Immature natural killer cell (primary cell): ENCODE data around the gene SLC16A2. TPM values are rescaled to one million over a fixed set of nuclear protein-coding genes. Genes with fewer than 3 reads are reported as not detected.
A peak's percentile ranks its signal among the peaks of the same experiment; 100 is the strongest.

Source experiments
- DNase-seq, 3 donors: peaks; one replicate each; pipeline ENCODE4 v3.0.0; 2022; ENCODE audit warnings: mixed read lengths in 1 of 3
- H3K27ac Mint-ChIP-seq, 6 donors: one replicate each; pipeline ENCODE4 v1.8.0; 2020; ENCODE audit warnings: mixed read lengths in 6 of 6, mild to moderate bottlenecking in 5 of 6, inconsistent platforms in 4 of 6, moderate library complexity in 3 of 6
- H3K27me3 Mint-ChIP-seq, 3 donors: one replicate each; pipeline ENCODE4 v1.8.0; 2020 to 2021; ENCODE audit warnings: low read depth in 3 of 3, mild to moderate bottlenecking in 3 of 3, mixed read lengths in 3 of 3, moderate library complexity in 3 of 3, inconsistent platforms in 1 of 3
- H3K36me3 Mint-ChIP-seq, 3 donors: one replicate each; pipeline ENCODE4 v1.8.0; 2020; ENCODE audit warnings: mixed read lengths in 3 of 3, inconsistent platforms in 2 of 3, mild to moderate bottlenecking in 2 of 3
- H3K4me1 Mint-ChIP-seq, 2 donors: one replicate each; pipeline ENCODE4 v1.8.0; 2020; ENCODE audit warnings: inconsistent platforms in 2 of 2, mild to moderate bottlenecking in 2 of 2, mixed read lengths in 2 of 2, moderate library complexity in 1 of 2
- H3K4me3 Mint-ChIP-seq, 5 donors: one replicate each; pipeline ENCODE4 v1.8.0; 2020; ENCODE audit warnings: mild to moderate bottlenecking in 5 of 5, mixed read lengths in 5 of 5, inconsistent platforms in 3 of 5, moderate library complexity in 3 of 5
- H3K9me3 Mint-ChIP-seq, 6 donors: one replicate each; pipeline ENCODE4 v1.8.0; 2020; ENCODE audit warnings: mild to moderate bottlenecking in 6 of 6, mixed read lengths in 6 of 6, inconsistent platforms in 4 of 6, moderate library complexity in 3 of 6
- polyA plus RNA-seq, 3 donors: library from polyadenylated mRNA; unstranded; fragments of 300-500 nt; fragmentation: Illumina TruSeq; gene quantifications; one replicate each; pipeline ENCODE4 v1.2.3, GENCODE V29; 2021

The SLC16A2 gene
- polyA plus RNA-seq, 3 donors from 2014 or later: 0.06 to 0.07 TPM; not detected in 1

GRCh38 chrX:74523224-74523623, 101.9 kb downstream of the SLC16A2 start:
- peaks cover 0 to 2% (median 2%) of the 10 kb centered on the region in 3 donors for H3K27me3 Mint-ChIP-seq
- no peaks in the 10 kb centered on the region for H3K36me3 Mint-ChIP-seq
- no peak overlapping the region for H3K4me3 Mint-ChIP-seq
- no peaks in the 10 kb centered on the region for H3K4me1 Mint-ChIP-seq
- no peaks in the 10 kb centered on the region for H3K9me3 Mint-ChIP-seq
- DNase-seq: no peak
- no peak overlapping the region for H3K27ac Mint-ChIP-seq

- H3K4me1 Mint-ChIP-seq: no peaks in the 10 kb centered on the region
- peaks cover 0 to 2% (median 2%) of the 10 kb centered on the region in 3 donors for H3K27me3 Mint-ChIP-seq
- no peaks in the 10 kb centered on the region for H3K9me3 Mint-ChIP-seq
- H3K4me3 Mint-ChIP-seq: no peak overlapping the region
- no peak for DNase-seq
- no peak overlapping the region for H3K27ac Mint-ChIP-seq
- H3K36me3 Mint-ChIP-seq: no peaks in the 10 kb centered on the region
Observed at GRCh38 chrX:74523870-74524735, 102.8 kb downstream of the SLC16A2 start.

- no peak for DNase-seq
- H3K4me3 Mint-ChIP-seq: no peak overlapping the region
- no peak overlapping the region for H3K27ac Mint-ChIP-seq
- H3K36me3 Mint-ChIP-seq: no peaks in the 10 kb centered on the region
- no peaks in the 10 kb centered on the region for H3K4me1 Mint-ChIP-seq
- no peaks in the 10 kb centered on the region for H3K9me3 Mint-ChIP-seq
- H3K27me3 Mint-ChIP-seq: peaks cover 0 to 2% (median 0%) of the 10 kb centered on the region in 3 donors
Observed at GRCh38 chrX:74525116-74525515, 103.8 kb downstream of the SLC16A2 start.

GRCh38 chrX:74526764-74527163, 105.5 kb downstream of the SLC16A2 start:
- Mint-ChIP-seq H3K27ac (no peak overlapping the region), H3K36me3 (no peaks in the 10 kb centered on the region), H3K4me3 (no peak overlapping the region), H3K27me3 (peaks cover 0 to 3% (median 2%) of the 10 kb centered on the region in 3 donors), H3K9me3 (no peaks in the 10 kb centered on the region), H3K4me1 (no peaks in the 10 kb centered on the region)
- DNase-seq: no peak

GRCh38 chrX:74527350-74527749, 106.1 kb downstream of the SLC16A2 start:
- H3K27me3 Mint-ChIP-seq: peaks cover 0 to 5% (median 2%) of the 10 kb centered on the region in 3 donors
- DNase-seq: no peak
- no peaks in the 10 kb centered on the region for H3K4me1 Mint-ChIP-seq
- H3K27ac Mint-ChIP-seq: no peak overlapping the region
- no peak overlapping the region for H3K4me3 Mint-ChIP-seq
- H3K9me3 Mint-ChIP-seq: no peaks in the 10 kb centered on the region
- H3K36me3 Mint-ChIP-seq: no peaks in the 10 kb centered on the region

- peaks cover 4 to 5% of the 10 kb centered on the region in 2 donors for H3K4me1 Mint-ChIP-seq
- no peak overlapping the region for H3K4me3 Mint-ChIP-seq
- H3K9me3 Mint-ChIP-seq: no peaks in the 10 kb centered on the region
- H3K27ac Mint-ChIP-seq: no peak overlapping the region
- peaks cover 0 to 5% (median 0%) of the 10 kb centered on the region in 3 donors for H3K27me3 Mint-ChIP-seq
- no peaks in the 10 kb centered on the region for H3K36me3 Mint-ChIP-seq
- no peak for DNase-seq
Observed at GRCh38 chrX:74529311-74529710, 108.0 kb downstream of the SLC16A2 start.

- H3K27me3 Mint-ChIP-seq: peaks cover 0 to 7% (median 6%) of the 10 kb centered on the region in 3 donors
- H3K4me1 Mint-ChIP-seq: peaks cover 18 to 20% of the 10 kb centered on the region in 2 donors
- H3K36me3 Mint-ChIP-seq: no peaks in the 10 kb centered on the region
- no peak for DNase-seq
- no peak overlapping the region for H3K27ac Mint-ChIP-seq
- H3K9me3 Mint-ChIP-seq: no peaks in the 10 kb centered on the region
- H3K4me3 Mint-ChIP-seq: no peak overlapping the region
Observed at GRCh38 chrX:74531081-74531480, 109.8 kb downstream of the SLC16A2 start.

- H3K4me1 Mint-ChIP-seq: peaks cover 18 to 24% of the 10 kb centered on the region in 2 donors
- no peaks in the 10 kb centered on the region for H3K9me3 Mint-ChIP-seq
- H3K36me3 Mint-ChIP-seq: no peaks in the 10 kb centered on the region
- peak overlapping the region; percentile 84 to 90 (median 85) for H3K4me3 Mint-ChIP-seq
- DNase-seq: peak; percentile 19 to 37 (median 30)
- peak overlapping the region; percentile 71 to 84 (median 83) for H3K27ac Mint-ChIP-seq
- peaks cover 0 to 16% (median 7%) of the 10 kb centered on the region in 3 donors for H3K27me3 Mint-ChIP-seq
Observed at GRCh38 chrX:74534569-74535038, 113.3 kb downstream of the SLC16A2 start.

- no peaks in the 10 kb centered on the region for H3K36me3 Mint-ChIP-seq
- peaks cover 0 to 16% (median 7%) of the 10 kb centered on the region in 3 donors for H3K27me3 Mint-ChIP-seq
- no peak for DNase-seq
- peak overlapping the region; percentile 71 to 84 (median 83) for H3K27ac Mint-ChIP-seq
- peaks cover 18 to 24% of the 10 kb centered on the region in 2 donors for H3K4me1 Mint-ChIP-seq
- H3K9me3 Mint-ChIP-seq: no peaks in the 10 kb centered on the region
- H3K4me3 Mint-ChIP-seq: peak overlapping the region; percentile 84 to 90 (median 85)
Observed at GRCh38 chrX:74535086-74535407, 113.8 kb downstream of the SLC16A2 start.

- Mint-ChIP-seq H3K4me1 (peaks cover 18 to 24% of the 10 kb centered on the region in 2 donors), H3K9me3 (no peaks in the 10 kb centered on the region), H3K27ac (peak overlapping the region; percentile 71 to 85 (median 83)), H3K4me3 (peak overlapping the region; percentile 84 to 90 (median 85)), H3K27me3 (peaks cover under 1 to 18% (median 7%) of the 10 kb centered on the region in 3 donors), H3K36me3 (no peaks in the 10 kb centered on the region)
- DNase-seq: peak; percentile 31 to 42 (median 36)
Observed at GRCh38 chrX:74535408-74536151, 114.3 kb downstream of the SLC16A2 start.

- Mint-ChIP-seq H3K27ac (peak overlapping the region; percentile 71 to 85 (median 83)), H3K4me1 (peaks cover 18 to 24% of the 10 kb centered on the region in 2 donors), H3K4me3 (peak overlapping the region; percentile 84 to 90 (median 85)), H3K27me3 (peaks cover 3 to 21% (median 7%) of the 10 kb centered on the region in 3 donors), H3K9me3 (no peaks in the 10 kb centered on the region), H3K36me3 (no peaks in the 10 kb centered on the region)
- peak; percentile 37 to 43 (median 39) for DNase-seq
Observed at GRCh38 chrX:74536152-74536831, 115.0 kb downstream of the SLC16A2 start.

GRCh38 chrX:74536832-74537371, 115.6 kb downstream of the SLC16A2 start:
- Mint-ChIP-seq H3K27me3 (peaks cover 3 to 21% (median 4%) of the 10 kb centered on the region in 3 donors), H3K27ac (peak overlapping the region in 5 of 6 donors; percentile 60 to 73 (median 65)), H3K4me1 (peaks cover 18 to 24% of the 10 kb centered on the region in 2 donors), H3K36me3 (no peaks in the 10 kb centered on the region), H3K9me3 (no peaks in the 10 kb centered on the region), H3K4me3 (peak overlapping the region; percentile 68 to 90 (median 85))
- no peak for DNase-seq

GRCh38 chrX:74540635-74541249, 119.4 kb downstream of the SLC16A2 start:
- H3K9me3 Mint-ChIP-seq: no peaks in the 10 kb centered on the region
- DNase-seq: no peak
- H3K27me3 Mint-ChIP-seq: peaks cover 0 to 18% (median 3%) of the 10 kb centered on the region in 3 donors
- no peak overlapping the region for H3K4me3 Mint-ChIP-seq
- H3K36me3 Mint-ChIP-seq: no peaks in the 10 kb centered on the region
- no peak overlapping the region for H3K27ac Mint-ChIP-seq
- peaks cover 0 to 5% of the 10 kb centered on the region in 2 donors for H3K4me1 Mint-ChIP-seq
